Sigmoid colon (tissue), 7 donors: ENCODE data around the gene HNRNPL. TPM values are rescaled to one million over a fixed set of nuclear protein-coding genes. Genes with fewer than 3 reads are reported as not detected.

Experiments
- DNase-seq: peaks from one replicate; pipeline ENCODE4 v3.0.0-alpha.2; 2019
- H3K27ac ChIP-seq, 4 donors: fragments of 200-600 bp; sonication (generic); one replicate each; pipeline ENCODE4 v1.5.1; 2016 to 2019; ENCODE audit warnings: mild to moderate bottlenecking in 1 of 4
- H3K27me3 ChIP-seq, 3 donors: fragments of 200-600 bp; sonication (generic); one replicate each; pipeline ENCODE4 v1.5.1; 2019; ENCODE audit warnings: mild to moderate bottlenecking in 1 of 3
- H3K36me3 ChIP-seq, 4 donors: fragments of 200-600 bp; sonication (generic); one replicate each; pipeline ENCODE4 v1.5.1; 2016 to 2019
- H3K4me1 ChIP-seq, 4 donors: fragments of 200-600 bp; sonication (generic); one replicate each; pipeline ENCODE4 v1.5.1; 2017 to 2019
- H3K4me3 ChIP-seq, 4 donors: fragments of 200-600 bp; sonication (generic); one replicate each; pipeline ENCODE4 v1.5.1; 2017 to 2019; ENCODE audit warnings: mild to moderate bottlenecking in 2 of 4, moderate library complexity in 1 of 4
- H3K9me3 ChIP-seq, 4 donors: fragments of 200-600 bp in 3 of 4; sonication (generic) in 3 of 4; one replicate each; pipeline versions ENCODE4 v1.5.1 to v1.6.1; 2013 to 2019
- EP300 ChIP-seq, 4 donors: sonication (generic); formaldehyde crosslinking; IDR thresholded peaks; one replicate each; pipeline ENCODE4 v1.6.1; 2017; ENCODE audit warnings: antibody characterized with exemption in 4 of 4
- POLR2A ChIP-seq, 2 donors: fragments of 450-650 bp; IDR thresholded peaks; one replicate each; pipeline ENCODE4 v1.6.1; 2016; ENCODE audit warnings: antibody characterized with exemption in 2 of 2, mild to moderate bottlenecking in 2 of 2, moderate library complexity in 2 of 2
- POLR2AphosphoS5 ChIP-seq, 4 donors: sonication (generic); formaldehyde crosslinking; IDR thresholded peaks; one replicate each; pipeline ENCODE4 v1.6.1; 2017; ENCODE audit warnings: antibody characterized with exemption in 4 of 4
- WGBS, 2 donors: extraction: QIAGEN DNeasy Blood & Tissue Kit; methylation state at CpG; one replicate each; pipeline ENCODE4 v1.1.7; 2013; 5-methylcytosine and 5-hydroxymethylcytosine counted together
- intact Hi-C: fragments of 100-400 bp; cut with DNase I; formaldehyde crosslinking; loops from one replicate; pipeline ENCODE4 v1.15.1; 2023
- polyA plus RNA-seq, 3 donors: library from polyadenylated mRNA; stranded (reverse); fragments of 200-250 nt; gene quantifications; one replicate each; pipeline ENCODE4 v1.2.3, GENCODE V29; 2013
- total RNA-seq, 4 donors: library from RNA; depleted of rRNA; stranded (reverse); fragments of >200 nt; gene quantifications; one replicate each; pipeline ENCODE4 v1.1.0, GENCODE V29; 2016
- TF ChIP-seq, protein P1 (sequence below), 4 experiments: fragments of 450-650 bp in 3 of 4; fragments of 200-600 bp in 1 of 4; IDR thresholded peaks; one replicate each; pipeline ENCODE4 v1.5.1; 2016 to 2019; ENCODE audit warnings: antibody characterized with exemption in 4 of 4, mild to moderate bottlenecking in 3 of 4, moderate library complexity in 2 of 4
- donor health status: healthy with polysubstance abuse.
- donor health status: Bipolar disorder and iron deficiency.
- donor health status: healthy.

Gene HNRNPL
- total and polyA plus RNA-seq, 7 donors = 115 to 206 (median 160) TPM

DNA sequence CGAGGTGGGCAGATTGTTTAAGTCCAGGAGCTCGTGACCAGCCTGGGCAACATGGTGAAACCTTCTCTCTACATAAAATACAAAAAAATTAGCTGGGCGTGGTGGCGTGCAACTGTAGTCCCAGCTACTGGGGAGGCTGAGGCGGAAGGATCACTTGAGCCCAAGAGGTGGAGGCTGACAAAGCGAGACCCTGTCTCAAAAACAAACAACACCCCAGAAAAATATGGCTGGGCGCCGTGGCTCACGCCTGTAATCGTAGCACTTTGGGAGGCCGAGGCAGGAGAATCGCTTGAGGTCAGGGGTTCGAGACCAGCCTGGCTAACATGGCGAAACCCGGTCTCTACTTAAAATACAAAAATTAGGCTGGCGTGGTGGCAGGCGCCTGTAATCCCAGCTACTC is 3.4 kb upstream of the HNRNPL start:
- intact Hi-C loops = loop anchor here (2.0 to 5.0 kb wide), 2 partner anchors 16 to 206 kb away; partner anchors contain the start of gene ACTN4
- TF ChIP-seq EP300 (IDR thresholded peaks at IDR 0.05) (no peak), POLR2AphosphoS5 (IDR thresholded peaks at IDR 0.05) (no peak), POLR2A (IDR thresholded peaks at IDR 0.05) (no peak)
- TF ChIP-seq, protein P1, sequence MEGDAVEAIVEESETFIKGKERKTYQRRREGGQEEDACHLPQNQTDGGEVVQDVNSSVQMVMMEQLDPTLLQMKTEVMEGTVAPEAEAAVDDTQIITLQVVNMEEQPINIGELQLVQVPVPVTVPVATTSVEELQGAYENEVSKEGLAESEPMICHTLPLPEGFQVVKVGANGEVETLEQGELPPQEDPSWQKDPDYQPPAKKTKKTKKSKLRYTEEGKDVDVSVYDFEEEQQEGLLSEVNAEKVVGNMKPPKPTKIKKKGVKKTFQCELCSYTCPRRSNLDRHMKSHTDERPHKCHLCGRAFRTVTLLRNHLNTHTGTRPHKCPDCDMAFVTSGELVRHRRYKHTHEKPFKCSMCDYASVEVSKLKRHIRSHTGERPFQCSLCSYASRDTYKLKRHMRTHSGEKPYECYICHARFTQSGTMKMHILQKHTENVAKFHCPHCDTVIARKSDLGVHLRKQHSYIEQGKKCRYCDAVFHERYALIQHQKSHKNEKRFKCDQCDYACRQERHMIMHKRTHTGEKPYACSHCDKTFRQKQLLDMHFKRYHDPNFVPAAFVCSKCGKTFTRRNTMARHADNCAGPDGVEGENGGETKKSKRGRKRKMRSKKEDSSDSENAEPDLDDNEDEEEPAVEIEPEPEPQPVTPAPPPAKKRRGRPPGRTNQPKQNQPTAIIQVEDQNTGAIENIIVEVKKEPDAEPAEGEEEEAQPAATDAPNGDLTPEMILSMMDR (IDR thresholded peaks at IDR 0.05) = no peak
- DNase-seq = no peak
- peak overlapping the region in 2 of 4 donors; percentile 88 to 94 for H3K4me3 ChIP-seq
- peaks cover 0 to 26% (median 22%) of the 10 kb centered on the region in 4 donors for H3K4me1 ChIP-seq
- no peaks in the 10 kb centered on the region for H3K9me3 ChIP-seq
- H3K27ac ChIP-seq = peak overlapping the region; percentile 97 to 100 (median 99)
- H3K36me3 ChIP-seq = no peaks in the 10 kb centered on the region
- WGBS, 2 donors = 86 to 92% methylated on average over 17 of the region's 17 CpGs
- no peaks in the 10 kb centered on the region for H3K27me3 ChIP-seq

DNA sequence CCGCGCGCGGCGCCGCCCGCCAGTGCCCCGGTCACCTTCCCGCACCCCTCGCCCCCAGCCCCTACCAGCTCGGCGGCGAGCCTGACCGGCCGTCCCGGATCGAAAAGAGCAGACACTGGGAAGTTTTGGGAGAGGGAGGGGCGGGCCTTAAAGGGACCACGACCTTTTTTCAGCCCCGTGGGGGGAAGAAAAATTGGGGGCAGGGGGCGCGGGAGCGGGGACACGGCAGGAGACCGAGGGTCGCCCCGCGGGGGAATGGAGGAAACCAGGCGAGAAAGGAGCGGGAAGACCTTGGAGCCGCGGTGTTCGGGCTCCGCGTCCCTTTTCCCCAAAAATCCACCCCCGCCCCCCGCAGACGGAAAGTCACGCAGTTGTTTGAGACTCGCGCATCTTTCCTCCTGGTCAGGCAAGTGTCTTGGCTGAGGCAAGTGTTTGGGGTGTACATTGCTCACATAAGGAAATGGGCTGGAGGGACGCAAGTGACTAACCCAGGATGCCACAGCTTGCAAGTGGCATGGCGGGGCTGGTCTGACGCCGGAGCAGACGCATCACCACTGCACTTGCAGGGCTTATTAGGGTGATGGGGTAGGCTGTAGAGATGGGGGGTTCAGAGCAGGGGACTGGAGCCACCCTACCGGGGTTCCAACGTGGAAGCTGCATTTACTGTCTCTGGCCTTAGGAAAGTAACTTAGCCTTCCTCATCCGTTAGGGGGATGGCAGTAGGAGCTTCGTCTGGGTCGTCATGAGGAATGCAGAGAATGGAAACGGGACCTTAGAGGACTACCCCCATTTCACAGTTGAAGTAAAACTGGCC is 2.7 kb upstream of the HNRNPL start:
- TF ChIP-seq, protein P1 (IDR thresholded peaks at IDR 0.05) = no peak
- TF ChIP-seq POLR2AphosphoS5 (IDR thresholded peaks at IDR 0.05) (peak in 3 of 4 donors; percentile 27 to 50 (median 37)), POLR2A (IDR thresholded peaks at IDR 0.05) (peak in 1 of 2 donors; percentile 7)
- H3K36me3 ChIP-seq = peaks cover 0 to 3% (median under 1%) of the 10 kb centered on the region in 4 donors
- WGBS, 2 donors = 1 to 2% methylated on average over 52 of the region's 52 CpGs
- no peaks in the 10 kb centered on the region for H3K27me3 ChIP-seq
- peak overlapping the region; percentile 97 to 100 (median 99) for H3K27ac ChIP-seq
- peaks cover 0 to 34% (median 30%) of the 10 kb centered on the region in 4 donors for H3K4me1 ChIP-seq
- no peaks in the 10 kb centered on the region for H3K9me3 ChIP-seq
- peak overlapping the region; percentile 85 to 96 (median 91) for H3K4me3 ChIP-seq
- intact Hi-C loops = loop anchor here (1.0 to 5.0 kb wide), 3 partner anchors 16 to 205 kb away; partner anchors contain the start of genes ACTN4, NFKBIB and SIRT2
- DNase-seq = peak; percentile 85

GRCh38 chr19:38851622-38852230 is 1.9 kb upstream of the HNRNPL start:
- intact Hi-C loops = loop anchor here (1.0 to 5.0 kb wide), 3 partner anchors 17 to 204 kb away; partner anchors contain the start of genes ACTN4, NFKBIB and SIRT2
- Histone ChIP-seq H3K4me1 (peaks cover 0 to 41% (median 37%) of the 10 kb centered on the region in 4 donors), H3K4me3 (peak overlapping the region; percentile 85 to 96 (median 91)), H3K27ac (peak overlapping the region; percentile 97 to 100 (median 99)), H3K9me3 (no peaks in the 10 kb centered on the region), H3K36me3 (peaks cover 4 to 10% (median 8%) of the 10 kb centered on the region in 4 donors), H3K27me3 (no peaks in the 10 kb centered on the region)
- peak; percentile 98 for DNase-seq
- TF ChIP-seq POLR2AphosphoS5 (IDR thresholded peaks at IDR 0.05) (peak; percentile 82 to 97 (median 94)), POLR2A (IDR thresholded peaks at IDR 0.05) (peak; percentile 60 to 78), EP300 (IDR thresholded peaks at IDR 0.05) (peak in 2 of 4 donors; percentile 42 to 87)
- TF ChIP-seq, protein P1 (IDR thresholded peaks at IDR 0.05) = no peak
- 1 to 2% methylated on average over 62 to 67 of the region's 67 CpGs for WGBS, 2 donors

- WGBS, 2 donors = 1% methylated on average over 40 of the region's 40 CpGs
- DNase-seq = peak; percentile 80
- no peaks in the 10 kb centered on the region for H3K9me3 ChIP-seq
- peaks cover 0 to 48% (median 43%) of the 10 kb centered on the region in 4 donors for H3K4me1 ChIP-seq
- intact Hi-C loops = loop anchor here (5.0 kb wide), 1 partner anchor 204 kb away; the partner anchor contains the start of gene ACTN4
- peaks cover 10 to 17% (median 14%) of the 10 kb centered on the region in 4 donors for H3K36me3 ChIP-seq
- no peaks in the 10 kb centered on the region for H3K27me3 ChIP-seq
- TF ChIP-seq POLR2AphosphoS5 (IDR thresholded peaks at IDR 0.05) (no peak), EP300 (IDR thresholded peaks at IDR 0.05) (no peak), POLR2A (IDR thresholded peaks at IDR 0.05) (no peak)
- TF ChIP-seq, protein P1 (IDR thresholded peaks at IDR 0.05) = no peak
- peak overlapping the region; percentile 97 to 100 (median 99) for H3K27ac ChIP-seq
- H3K4me3 ChIP-seq = peak overlapping the region; percentile 36 to 96 (median 91)
These were observed 1.3 kb upstream of the HNRNPL start for GRCh38 chr19:38850976-38851621.
